NB4 (cell line): Measurements from ENCODE around the gene ODAD3.
"Not testable (repeated sequence)": the region's sequence is repeated elsewhere in the genome, so short reads cannot be mapped to it uniquely, and the experiment has no call there.

Experiments
- CTCF ChIP-seq: IDR thresholded peaks from one replicate; pipeline ENCODE4 v1.5.1; 2012; ENCODE audit warnings: low read depth, low read length
- MAX ChIP-seq: IDR thresholded peaks from 2 replicates; pipeline ENCODE4 v1.6.1; 2011; ENCODE audit warnings: low read depth, low read length
- POLR2A ChIP-seq: IDR thresholded peaks from 2 replicates; pipeline ENCODE4 v1.6.1; 2011; ENCODE audit warnings: mild to moderate bottlenecking; ENCODE audit not compliant: insufficient read length; ENCODE audit errors: extremely low read depth

- not testable (repeated sequence) for TF ChIP-seq POLR2A, MAX, CTCF
Observed at GRCh38 chr19:11468266-11468845, 33.4 kb upstream of the ODAD3 start.
